ENCODE data around the gene ABCG1.

ABCG1 gene

GRCh38 chr21:42193721-42194120, 25.2 kb upstream of the ABCG1 start:
- H3K4me3 ChIP-seq (ENCODE audit: low read depth, low read length), result no peak overlapping the region
- TF ChIP-seq CTCF (IDR thresholded peaks at IDR 0.05; ENCODE audit: low read depth, low read length), result no peak

GRCh38 chr21:42194863-42195262, 24.1 kb upstream of the ABCG1 start:
- TF ChIP-seq CTCF (IDR thresholded peaks at IDR 0.05; ENCODE audit: low read depth, low read length), result no peak
- no peak overlapping the region for H3K4me3 ChIP-seq (ENCODE audit: low read depth, low read length)

- TF ChIP-seq CTCF (IDR thresholded peaks at IDR 0.05; ENCODE audit: low read depth, low read length), result no peak
- no peak overlapping the region for H3K4me3 ChIP-seq (ENCODE audit: low read depth, low read length)
These were observed 23.4 kb upstream of the ABCG1 start for GRCh38 chr21:42195378-42196031.

GRCh38 chr21:42198929-42199867, 19.7 kb upstream of the ABCG1 start:
- H3K4me3 ChIP-seq (ENCODE audit: low read depth, low read length), result no peak overlapping the region
- TF ChIP-seq CTCF (IDR thresholded peaks at IDR 0.05; ENCODE audit: low read depth, low read length), result no peak

DNA sequence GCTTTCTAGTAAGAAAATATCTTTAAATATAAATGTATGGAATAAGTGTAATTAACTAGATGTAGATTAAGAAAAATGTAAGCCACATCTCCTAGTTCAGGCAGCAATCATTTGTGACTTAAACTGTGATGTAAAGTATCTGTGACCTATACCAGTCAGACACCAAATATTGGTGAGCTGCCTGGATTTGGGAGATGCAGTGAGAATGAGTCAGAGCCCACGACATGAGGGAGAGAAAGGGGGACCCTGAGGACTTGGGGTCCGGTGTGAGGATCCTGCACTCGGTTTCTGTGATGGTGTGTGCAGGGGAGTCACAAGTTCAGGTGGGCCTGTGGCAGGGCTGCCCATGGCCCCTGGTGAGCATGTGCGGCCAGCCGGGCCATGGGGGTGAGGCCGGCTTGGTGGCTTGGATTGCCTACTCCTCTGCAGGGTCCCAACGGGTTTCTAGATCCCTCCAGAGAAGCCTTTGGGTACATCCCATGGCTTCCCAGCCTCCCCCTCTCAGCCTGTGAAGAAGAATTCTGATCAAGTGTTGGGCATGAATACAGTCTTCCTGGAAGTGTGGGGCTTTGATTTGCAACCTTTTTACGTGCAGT, 19.0 kb upstream of the ABCG1 start:
- no peak for TF ChIP-seq CTCF (IDR thresholded peaks at IDR 0.05; ENCODE audit: low read depth, low read length)
- no peak overlapping the region for H3K4me3 ChIP-seq (ENCODE audit: low read depth, low read length)

GRCh38 chr21:42200906-42201614, 17.9 kb upstream of the ABCG1 start:
- no peak overlapping the region for H3K4me3 ChIP-seq (ENCODE audit: low read depth, low read length)

More at GRCh38 chr21:42200906-42201614, 17.9 kb upstream of the ABCG1 start:
- TF ChIP-seq CTCF (IDR thresholded peaks at IDR 0.05; ENCODE audit: low read depth, low read length), result no peak
